Heart left ventricle (tissue), 13 donors: ENCODE measurements around the gene ZNF44.

ENCODE experiments used
- POLR2A ChIP-seq, 2 donors: fragments of 450-650 bp; IDR thresholded peaks; one replicate each; pipeline ENCODE4 v1.6.1; 2017; ENCODE audit warnings: antibody characterized with exemption in 2 of 2, mild to moderate bottlenecking in 2 of 2, moderate library complexity in 2 of 2
- TF ChIP-seq, protein P1 (sequence below), 12 donors: fragments of 200-600 bp; sonication (generic) in 4 of 12; IDR thresholded peaks; one replicate each; pipeline versions ENCODE4 v1.5.0 to v1.8.0; 2018 to 2022; ENCODE audit warnings: antibody characterized with exemption in 12 of 12, mild to moderate bottlenecking in 5 of 12
- donor health status: ischemic (EF 13 %, LVEDD 7.1; RV severe dilation, severe dysfunction).
- donor health status: DM: no; HTN: yes; CAD: no.
- donor health status: DM: no; HTN: no; CAD: no.
- donor health status: ischemic (EF 25% LVEDD 6.9; RV normal size, moderate dysfunction).
- donor health status: ischemic (EF 25% LVEDD 5.7; RV mildly dilated, moderate dysfunction).
- donor health status: ischemic (EF 35%, LVEDD 5.7; RV mildly dilated, moderate dysfunction).
- donor health status: nonischemic (EF 11% LVEDD 7.7; RV severe dilation, severe dysfunction).
- donor health status: DM: yes; HTN: yes; CAD: no.
- donor health status: PGD.
- donor health status: ischemic (EF 29% LVEDD 5.4; RV normal size, mild dysfunction).
- donor health status: nonischemic (EF 23%, LVEDD 6.1; RV moderate dilation, normal function).

DNA sequence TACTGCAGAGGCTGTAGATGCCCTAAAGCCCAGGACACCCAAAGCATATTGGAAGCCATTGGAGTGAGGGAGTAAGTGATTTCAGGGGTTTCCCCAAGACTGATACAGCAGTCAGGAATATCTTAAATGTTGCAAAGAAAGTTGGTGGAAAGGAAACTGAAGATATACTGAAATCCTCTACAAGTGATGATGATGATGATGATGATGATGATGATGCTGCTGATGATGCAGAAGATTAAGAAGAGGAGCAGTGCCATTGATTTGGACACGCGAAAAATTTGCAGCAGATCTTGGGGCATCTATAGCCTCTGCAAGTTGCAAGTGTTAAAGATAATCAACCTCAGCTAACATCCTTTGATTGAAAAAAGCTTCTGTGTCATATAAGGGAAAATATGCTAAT lies 23.8 kb downstream of the ZNF44 start:
- TF ChIP-seq POLR2A (IDR thresholded peaks at IDR 0.05), result no peak
- TF ChIP-seq, protein P1, sequence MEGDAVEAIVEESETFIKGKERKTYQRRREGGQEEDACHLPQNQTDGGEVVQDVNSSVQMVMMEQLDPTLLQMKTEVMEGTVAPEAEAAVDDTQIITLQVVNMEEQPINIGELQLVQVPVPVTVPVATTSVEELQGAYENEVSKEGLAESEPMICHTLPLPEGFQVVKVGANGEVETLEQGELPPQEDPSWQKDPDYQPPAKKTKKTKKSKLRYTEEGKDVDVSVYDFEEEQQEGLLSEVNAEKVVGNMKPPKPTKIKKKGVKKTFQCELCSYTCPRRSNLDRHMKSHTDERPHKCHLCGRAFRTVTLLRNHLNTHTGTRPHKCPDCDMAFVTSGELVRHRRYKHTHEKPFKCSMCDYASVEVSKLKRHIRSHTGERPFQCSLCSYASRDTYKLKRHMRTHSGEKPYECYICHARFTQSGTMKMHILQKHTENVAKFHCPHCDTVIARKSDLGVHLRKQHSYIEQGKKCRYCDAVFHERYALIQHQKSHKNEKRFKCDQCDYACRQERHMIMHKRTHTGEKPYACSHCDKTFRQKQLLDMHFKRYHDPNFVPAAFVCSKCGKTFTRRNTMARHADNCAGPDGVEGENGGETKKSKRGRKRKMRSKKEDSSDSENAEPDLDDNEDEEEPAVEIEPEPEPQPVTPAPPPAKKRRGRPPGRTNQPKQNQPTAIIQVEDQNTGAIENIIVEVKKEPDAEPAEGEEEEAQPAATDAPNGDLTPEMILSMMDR (IDR thresholded peaks at IDR 0.05), result no peak
